ENCODE data around the gene FBXO28. TPM values are rescaled to one million over a fixed set of nuclear protein-coding genes. Genes with fewer than 3 reads are reported as not detected.

FBXO28 gene
- total RNA-seq, 1 donor from 2014 or later, result 52.1 TPM

DNA sequence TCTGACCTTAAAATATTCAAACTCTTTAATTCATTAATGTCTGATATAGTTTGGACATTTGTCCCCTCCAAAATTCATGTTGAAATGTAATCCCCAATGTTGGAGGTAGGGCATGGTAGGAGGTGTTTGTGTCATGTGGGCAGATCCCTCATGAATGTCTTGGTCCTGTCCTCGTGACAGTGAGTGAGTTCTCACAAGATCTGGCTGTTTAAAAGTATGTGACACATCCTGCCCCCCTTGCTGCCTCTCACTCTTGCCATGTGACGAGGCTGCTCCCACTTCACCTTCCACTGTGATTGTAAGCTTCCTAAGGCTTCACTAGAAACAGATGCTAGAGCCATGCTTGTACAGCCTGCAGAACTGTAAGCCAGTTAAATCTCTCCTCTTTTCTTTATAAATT is 21.3 kb upstream of the FBXO28 start:
- H3K4me3 Mint-ChIP-seq, result no peak overlapping the region
- H2AFZ ChIP-seq (replicated peaks), result no peak overlapping the region

DNA sequence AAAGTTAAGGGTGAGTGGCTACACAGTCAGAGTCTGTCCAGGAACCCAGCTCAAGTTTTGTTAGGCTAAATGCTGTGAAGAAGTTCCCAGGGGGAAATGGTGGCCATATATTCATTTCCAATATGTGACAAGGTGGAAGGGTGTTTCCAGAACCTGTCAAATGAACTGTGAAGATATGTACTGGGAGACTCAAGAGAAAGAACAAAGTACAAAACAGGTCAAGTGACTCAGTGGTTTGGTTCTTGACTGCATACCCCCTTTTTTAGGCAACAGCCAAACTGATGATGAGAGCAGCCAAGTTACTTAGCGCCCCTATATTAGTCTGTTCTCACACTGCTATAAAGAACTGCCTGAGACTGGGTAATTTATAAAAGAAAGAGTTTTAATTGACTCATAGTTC is 18.6 kb upstream of the FBXO28 start:
- Histone ChIP-seq H4K20me1 (ENCODE audit: low read depth) (no peaks in the 10 kb centered on the region), H3K36me3 (no peaks in the 10 kb centered on the region), H3K9ac (no peak overlapping the region), H3K27ac (no peak overlapping the region), H3K4me1 (no peaks in the 10 kb centered on the region), H3K79me2 (ENCODE audit: low read depth) (no peaks in the 10 kb centered on the region), H3F3A (ENCODE audit: low read depth) (no peaks in the 10 kb centered on the region), H3K4me2 (no peak overlapping the region), H2AFZ (replicated peaks) (no peak overlapping the region), H3K9me3 (ENCODE audit: low read depth) (no peaks in the 10 kb centered on the region), H3K27me3 (no peaks in the 10 kb centered on the region), H3K4me3 (no peak overlapping the region)
- no peak overlapping the region for H3K4me3 Mint-ChIP-seq
- DNase-seq (ENCODE audit: low spot score), result no peak
- H3K27ac Mint-ChIP-seq, result no peak overlapping the region
- TF ChIP-seq EZH2 (IDR thresholded peaks at IDR 0.05) (no peak), EZH2phosphoT487 (IDR thresholded peaks at IDR 0.05) (no peak)
- TF ChIP-seq, protein P1, sequence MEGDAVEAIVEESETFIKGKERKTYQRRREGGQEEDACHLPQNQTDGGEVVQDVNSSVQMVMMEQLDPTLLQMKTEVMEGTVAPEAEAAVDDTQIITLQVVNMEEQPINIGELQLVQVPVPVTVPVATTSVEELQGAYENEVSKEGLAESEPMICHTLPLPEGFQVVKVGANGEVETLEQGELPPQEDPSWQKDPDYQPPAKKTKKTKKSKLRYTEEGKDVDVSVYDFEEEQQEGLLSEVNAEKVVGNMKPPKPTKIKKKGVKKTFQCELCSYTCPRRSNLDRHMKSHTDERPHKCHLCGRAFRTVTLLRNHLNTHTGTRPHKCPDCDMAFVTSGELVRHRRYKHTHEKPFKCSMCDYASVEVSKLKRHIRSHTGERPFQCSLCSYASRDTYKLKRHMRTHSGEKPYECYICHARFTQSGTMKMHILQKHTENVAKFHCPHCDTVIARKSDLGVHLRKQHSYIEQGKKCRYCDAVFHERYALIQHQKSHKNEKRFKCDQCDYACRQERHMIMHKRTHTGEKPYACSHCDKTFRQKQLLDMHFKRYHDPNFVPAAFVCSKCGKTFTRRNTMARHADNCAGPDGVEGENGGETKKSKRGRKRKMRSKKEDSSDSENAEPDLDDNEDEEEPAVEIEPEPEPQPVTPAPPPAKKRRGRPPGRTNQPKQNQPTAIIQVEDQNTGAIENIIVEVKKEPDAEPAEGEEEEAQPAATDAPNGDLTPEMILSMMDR (IDR thresholded peaks at IDR 0.05), result no peak
- H3K4me1 Mint-ChIP-seq, result no peaks in the 10 kb centered on the region
- no peaks in the 10 kb centered on the region for H3K36me3 Mint-ChIP-seq
- H3K27me3 Mint-ChIP-seq (ENCODE audit: insufficient read depth, low read depth), result peaks cover 7% of the 10 kb centered on the region
- H3K9me3 Mint-ChIP-seq, result peaks cover 8% of the 10 kb centered on the region

More for the DNA sequence above, 21.3 kb upstream of the FBXO28 start:
- peaks cover 2% of the 10 kb centered on the region for H3K9me3 Mint-ChIP-seq
- Histone ChIP-seq H3F3A (ENCODE audit: low read depth) (no peaks in the 10 kb centered on the region), H3K79me2 (ENCODE audit: low read depth) (no peaks in the 10 kb centered on the region), H4K20me1 (ENCODE audit: low read depth) (no peaks in the 10 kb centered on the region), H3K4me2 (no peak overlapping the region), H3K9ac (no peak overlapping the region), H3K36me3 (no peaks in the 10 kb centered on the region), H3K27me3 (no peaks in the 10 kb centered on the region), H3K27ac (no peak overlapping the region), H3K9me3 (ENCODE audit: low read depth) (no peaks in the 10 kb centered on the region), H3K4me3 (no peak overlapping the region), H3K4me1 (no peaks in the 10 kb centered on the region)
- no peak for DNase-seq (ENCODE audit: low spot score)
- H3K27me3 Mint-ChIP-seq (ENCODE audit: insufficient read depth, low read depth), result peaks cover 10% of the 10 kb centered on the region
- H3K36me3 Mint-ChIP-seq, result no peaks in the 10 kb centered on the region
- no peak for TF ChIP-seq EZH2 (IDR thresholded peaks at IDR 0.05)
- TF ChIP-seq, protein P1 (IDR thresholded peaks at IDR 0.05), result no peak
- TF ChIP-seq EZH2phosphoT487 (IDR thresholded peaks at IDR 0.05), result no peak
- no peaks in the 10 kb centered on the region for H3K4me1 Mint-ChIP-seq
- no peak overlapping the region for H3K27ac Mint-ChIP-seq

DNA sequence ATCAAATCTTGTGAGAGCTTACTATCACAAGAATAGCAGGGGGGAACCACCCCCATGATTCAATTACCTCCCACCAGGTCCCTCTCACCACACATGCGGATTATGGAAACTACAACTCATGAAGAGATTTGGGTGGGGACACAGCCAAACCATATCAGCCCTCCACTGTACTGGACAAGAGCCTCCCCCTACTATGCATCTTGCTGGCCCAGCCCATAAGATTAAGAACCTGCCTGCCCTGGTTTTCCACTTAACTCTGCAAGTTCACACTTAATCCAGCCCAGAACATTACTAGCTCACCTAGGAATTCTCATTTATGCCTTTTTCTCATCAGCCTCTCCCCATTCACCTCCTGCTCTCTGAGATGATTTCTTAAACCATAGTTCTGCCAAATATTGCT is 18.0 kb upstream of the FBXO28 start:
- no peaks in the 10 kb centered on the region for H3K79me2 ChIP-seq (ENCODE audit: low read depth)
- no peak for DNase-seq (ENCODE audit: low spot score)
- Mint-ChIP-seq H3K4me3 (no peak overlapping the region), H3K27me3 (ENCODE audit: insufficient read depth, low read depth) (peaks cover 6% of the 10 kb centered on the region), H3K27ac (no peak overlapping the region), H3K36me3 (no peaks in the 10 kb centered on the region), H3K9me3 (peaks cover 8% of the 10 kb centered on the region), H3K4me1 (no peaks in the 10 kb centered on the region)
- no peak overlapping the region for H3K4me3 ChIP-seq
- no peak overlapping the region for H3K4me2 ChIP-seq
- TF ChIP-seq, protein P1 (IDR thresholded peaks at IDR 0.05), result no peak
- TF ChIP-seq EZH2phosphoT487 (IDR thresholded peaks at IDR 0.05) (no peak), EZH2 (IDR thresholded peaks at IDR 0.05) (no peak)
- H3K36me3 ChIP-seq, result no peaks in the 10 kb centered on the region
- no peaks in the 10 kb centered on the region for H4K20me1 ChIP-seq (ENCODE audit: low read depth)
- no peak overlapping the region for H3K27ac ChIP-seq
- no peaks in the 10 kb centered on the region for H3K9me3 ChIP-seq (ENCODE audit: low read depth)
- H3K9ac ChIP-seq, result no peak overlapping the region
- no peaks in the 10 kb centered on the region for H3F3A ChIP-seq (ENCODE audit: low read depth)
- H3K4me1 ChIP-seq, result no peaks in the 10 kb centered on the region
- H2AFZ ChIP-seq (replicated peaks), result no peak overlapping the region
- no peaks in the 10 kb centered on the region for H3K27me3 ChIP-seq
